Measurements from ENCODE around the gene CORO2A.

The CORO2A gene

GRCh38 chr9:98146101-98146991 lies 46.1 kb downstream of the CORO2A start:
- no peaks in the 10 kb centered on the region for H3K27me3 ChIP-seq (ENCODE audit: control insufficient read depth, insufficient read depth, low read length)
- no peaks in the 10 kb centered on the region for H3K4me1 ChIP-seq (ENCODE audit: control insufficient read depth, insufficient read depth, low read length)
- no peak overlapping the region for H3K4me3 ChIP-seq (ENCODE audit: low read depth, low read length)
- H3K36me3 ChIP-seq (ENCODE audit: control insufficient read depth, insufficient read depth, low read length): no peaks in the 10 kb centered on the region
- H3K9me3 ChIP-seq (ENCODE audit: control insufficient read depth, insufficient read depth, low read length): no peaks in the 10 kb centered on the region
- H3K9ac ChIP-seq (ENCODE audit: low read depth, low read length): no peak overlapping the region

- H3K27me3 ChIP-seq (ENCODE audit: control insufficient read depth, insufficient read depth, low read length): no peaks in the 10 kb centered on the region
- no peaks in the 10 kb centered on the region for H3K4me1 ChIP-seq (ENCODE audit: control insufficient read depth, insufficient read depth, low read length)
- H3K9me3 ChIP-seq (ENCODE audit: control insufficient read depth, insufficient read depth, low read length): no peaks in the 10 kb centered on the region
- H3K9ac ChIP-seq (ENCODE audit: low read depth, low read length): no peak overlapping the region
- H3K36me3 ChIP-seq (ENCODE audit: control insufficient read depth, insufficient read depth, low read length): no peaks in the 10 kb centered on the region
- H3K4me3 ChIP-seq (ENCODE audit: low read depth, low read length): no peak overlapping the region
These were observed 47.8 kb downstream of the CORO2A start for GRCh38 chr9:98144631-98145030.

GRCh38 chr9:98144076-98144475 lies 48.4 kb downstream of the CORO2A start:
- Histone ChIP-seq H3K9me3 (ENCODE audit: control insufficient read depth, insufficient read depth, low read length) (no peaks in the 10 kb centered on the region), H3K36me3 (ENCODE audit: control insufficient read depth, insufficient read depth, low read length) (no peaks in the 10 kb centered on the region), H3K4me1 (ENCODE audit: control insufficient read depth, insufficient read depth, low read length) (no peaks in the 10 kb centered on the region), H3K27me3 (ENCODE audit: control insufficient read depth, insufficient read depth, low read length) (no peaks in the 10 kb centered on the region), H3K4me3 (ENCODE audit: low read depth, low read length) (no peak overlapping the region), H3K9ac (ENCODE audit: low read depth, low read length) (no peak overlapping the region)

GRCh38 chr9:98142925-98143481 lies 49.4 kb downstream of the CORO2A start:
- Histone ChIP-seq H3K9ac (ENCODE audit: low read depth, low read length) (no peak overlapping the region), H3K27me3 (ENCODE audit: control insufficient read depth, insufficient read depth, low read length) (no peaks in the 10 kb centered on the region), H3K4me3 (ENCODE audit: low read depth, low read length) (no peak overlapping the region), H3K36me3 (ENCODE audit: control insufficient read depth, insufficient read depth, low read length) (no peaks in the 10 kb centered on the region), H3K4me1 (ENCODE audit: control insufficient read depth, insufficient read depth, low read length) (no peaks in the 10 kb centered on the region), H3K9me3 (ENCODE audit: control insufficient read depth, insufficient read depth, low read length) (no peaks in the 10 kb centered on the region)

- H3K9ac ChIP-seq (ENCODE audit: low read depth, low read length): no peak overlapping the region
- H3K9me3 ChIP-seq (ENCODE audit: control insufficient read depth, insufficient read depth, low read length): no peaks in the 10 kb centered on the region
- H3K4me1 ChIP-seq (ENCODE audit: control insufficient read depth, insufficient read depth, low read length): no peaks in the 10 kb centered on the region
- H3K36me3 ChIP-seq (ENCODE audit: control insufficient read depth, insufficient read depth, low read length): no peaks in the 10 kb centered on the region
- H3K4me3 ChIP-seq (ENCODE audit: low read depth, low read length): no peak overlapping the region
- H3K27me3 ChIP-seq (ENCODE audit: control insufficient read depth, insufficient read depth, low read length): no peaks in the 10 kb centered on the region
These were observed 50.1 kb downstream of the CORO2A start for GRCh38 chr9:98142182-98142907.

GRCh38 chr9:98140503-98140902 lies 51.9 kb downstream of the CORO2A start:
- H3K9me3 ChIP-seq (ENCODE audit: control insufficient read depth, insufficient read depth, low read length): no peaks in the 10 kb centered on the region
- no peaks in the 10 kb centered on the region for H3K27me3 ChIP-seq (ENCODE audit: control insufficient read depth, insufficient read depth, low read length)
- no peaks in the 10 kb centered on the region for H3K36me3 ChIP-seq (ENCODE audit: control insufficient read depth, insufficient read depth, low read length)
- H3K4me1 ChIP-seq (ENCODE audit: control insufficient read depth, insufficient read depth, low read length): no peaks in the 10 kb centered on the region
- H3K4me3 ChIP-seq (ENCODE audit: low read depth, low read length): no peak overlapping the region
- no peak overlapping the region for H3K9ac ChIP-seq (ENCODE audit: low read depth, low read length)

- Histone ChIP-seq H3K9me3 (ENCODE audit: control insufficient read depth, insufficient read depth, low read length) (no peaks in the 10 kb centered on the region), H3K4me1 (ENCODE audit: control insufficient read depth, insufficient read depth, low read length) (no peaks in the 10 kb centered on the region), H3K4me3 (ENCODE audit: low read depth, low read length) (no peak overlapping the region), H3K36me3 (ENCODE audit: control insufficient read depth, insufficient read depth, low read length) (peaks cover 3% of the 10 kb centered on the region), H3K9ac (ENCODE audit: low read depth, low read length) (no peak overlapping the region), H3K27me3 (ENCODE audit: control insufficient read depth, insufficient read depth, low read length) (no peaks in the 10 kb centered on the region)
These were observed 55.9 kb downstream of the CORO2A start for GRCh38 chr9:98136489-98136888.

GRCh38 chr9:98135938-98136337 lies 56.5 kb downstream of the CORO2A start:
- peaks cover 3% of the 10 kb centered on the region for H3K36me3 ChIP-seq (ENCODE audit: control insufficient read depth, insufficient read depth, low read length)
- H3K4me3 ChIP-seq (ENCODE audit: low read depth, low read length): no peak overlapping the region
- no peak overlapping the region for H3K9ac ChIP-seq (ENCODE audit: low read depth, low read length)

GRCh38 chr9:98135558-98135934 lies 56.9 kb downstream of the CORO2A start:
- H3K36me3 ChIP-seq (ENCODE audit: control insufficient read depth, insufficient read depth, low read length): peaks cover 3% of the 10 kb centered on the region
- H3K9me3 ChIP-seq (ENCODE audit: control insufficient read depth, insufficient read depth, low read length): no peaks in the 10 kb centered on the region
- H3K4me3 ChIP-seq (ENCODE audit: low read depth, low read length): no peak overlapping the region
- no peaks in the 10 kb centered on the region for H3K4me1 ChIP-seq (ENCODE audit: control insufficient read depth, insufficient read depth, low read length)
- no peak overlapping the region for H3K9ac ChIP-seq (ENCODE audit: low read depth, low read length)
- H3K27me3 ChIP-seq (ENCODE audit: control insufficient read depth, insufficient read depth, low read length): no peaks in the 10 kb centered on the region

More at GRCh38 chr9:98135938-98136337, 56.5 kb downstream of the CORO2A start:
- Histone ChIP-seq H3K27me3 (ENCODE audit: control insufficient read depth, insufficient read depth, low read length) (no peaks in the 10 kb centered on the region), H3K4me1 (ENCODE audit: control insufficient read depth, insufficient read depth, low read length) (no peaks in the 10 kb centered on the region), H3K9me3 (ENCODE audit: control insufficient read depth, insufficient read depth, low read length) (no peaks in the 10 kb centered on the region)

GRCh38 chr9:98134702-98135557 lies 57.5 kb downstream of the CORO2A start:
- peaks cover 3% of the 10 kb centered on the region for H3K36me3 ChIP-seq (ENCODE audit: control insufficient read depth, insufficient read depth, low read length)

More at GRCh38 chr9:98134702-98135557, 57.5 kb downstream of the CORO2A start:
- H3K4me1 ChIP-seq (ENCODE audit: control insufficient read depth, insufficient read depth, low read length): no peaks in the 10 kb centered on the region
- H3K27me3 ChIP-seq (ENCODE audit: control insufficient read depth, insufficient read depth, low read length): no peaks in the 10 kb centered on the region
- no peak overlapping the region for H3K9ac ChIP-seq (ENCODE audit: low read depth, low read length)
- H3K9me3 ChIP-seq (ENCODE audit: control insufficient read depth, insufficient read depth, low read length): no peaks in the 10 kb centered on the region
- no peak overlapping the region for H3K4me3 ChIP-seq (ENCODE audit: low read depth, low read length)
